GM12864 (cell line): ENCODE measurements around the gene PPP1R1A.
A peak's percentile ranks its signal among the peaks of the same experiment; 100 is the strongest.

ENCODE experiments used
- DNase-seq: peaks from one replicate; pipeline ENCODE4 v3.0.0-alpha.2; 2011; ENCODE audit warnings: low read depth
- H3K4me3 ChIP-seq: 2 replicates; pipeline ENCODE4 v1.5.1; 2011; ENCODE audit warnings: mild to moderate bottlenecking, low read depth, low read length, control low read depth
- TF ChIP-seq, protein P1 (sequence below): IDR thresholded peaks from 2 replicates; pipeline ENCODE4 v1.5.1; 2011; ENCODE audit warnings: low read depth, mild to moderate bottlenecking, moderate library complexity, low read length, control low read depth, inconsistent platforms; ENCODE audit errors: missing control alignments

PPP1R1A gene

DNA sequence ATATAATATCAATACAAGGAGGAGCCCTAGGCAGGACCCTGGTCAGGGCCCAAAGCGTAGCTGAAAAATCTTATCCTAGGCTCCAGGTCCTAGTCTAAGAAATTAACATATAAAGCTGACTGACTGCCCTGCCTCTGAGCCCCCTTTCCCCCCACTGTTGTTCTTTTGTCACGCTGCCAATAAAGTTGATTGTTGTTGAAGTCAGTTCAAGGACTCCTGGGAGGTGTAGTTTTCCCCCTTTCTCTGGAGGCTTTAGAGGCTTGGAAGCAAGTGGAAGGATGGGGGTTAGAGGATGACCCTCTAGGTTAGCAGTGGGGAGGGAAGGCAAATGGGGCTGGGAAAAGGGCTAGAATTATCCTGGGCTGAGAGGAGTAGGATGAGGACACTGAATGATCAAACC lies 3.2 kb downstream of the PPP1R1A start:
- H3K4me3 ChIP-seq: no peak overlapping the region
- TF ChIP-seq, protein P1, sequence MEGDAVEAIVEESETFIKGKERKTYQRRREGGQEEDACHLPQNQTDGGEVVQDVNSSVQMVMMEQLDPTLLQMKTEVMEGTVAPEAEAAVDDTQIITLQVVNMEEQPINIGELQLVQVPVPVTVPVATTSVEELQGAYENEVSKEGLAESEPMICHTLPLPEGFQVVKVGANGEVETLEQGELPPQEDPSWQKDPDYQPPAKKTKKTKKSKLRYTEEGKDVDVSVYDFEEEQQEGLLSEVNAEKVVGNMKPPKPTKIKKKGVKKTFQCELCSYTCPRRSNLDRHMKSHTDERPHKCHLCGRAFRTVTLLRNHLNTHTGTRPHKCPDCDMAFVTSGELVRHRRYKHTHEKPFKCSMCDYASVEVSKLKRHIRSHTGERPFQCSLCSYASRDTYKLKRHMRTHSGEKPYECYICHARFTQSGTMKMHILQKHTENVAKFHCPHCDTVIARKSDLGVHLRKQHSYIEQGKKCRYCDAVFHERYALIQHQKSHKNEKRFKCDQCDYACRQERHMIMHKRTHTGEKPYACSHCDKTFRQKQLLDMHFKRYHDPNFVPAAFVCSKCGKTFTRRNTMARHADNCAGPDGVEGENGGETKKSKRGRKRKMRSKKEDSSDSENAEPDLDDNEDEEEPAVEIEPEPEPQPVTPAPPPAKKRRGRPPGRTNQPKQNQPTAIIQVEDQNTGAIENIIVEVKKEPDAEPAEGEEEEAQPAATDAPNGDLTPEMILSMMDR: no peak
- no peak for DNase-seq

DNA sequence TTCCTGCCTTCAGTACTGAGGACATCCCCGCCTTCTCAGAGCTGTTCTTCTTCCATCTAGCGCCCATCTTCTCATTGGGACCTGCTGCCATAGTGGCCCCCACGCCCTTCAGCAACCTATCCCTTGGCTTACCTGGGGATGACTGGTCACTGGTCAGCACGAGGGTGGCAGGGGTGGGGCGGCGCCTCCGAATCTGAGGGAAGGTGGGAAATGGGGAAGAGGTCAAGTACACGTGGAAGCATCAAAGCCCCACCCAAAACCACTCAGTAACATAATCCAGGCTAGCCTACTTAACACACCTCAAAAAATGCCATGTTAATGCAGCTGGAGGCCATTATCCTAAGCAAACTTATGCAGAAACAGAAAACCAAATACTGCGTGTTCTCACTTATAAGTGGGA lies 4.3 kb downstream of the PPP1R1A start:
- TF ChIP-seq, protein P1: no peak
- no peak for DNase-seq

DNA sequence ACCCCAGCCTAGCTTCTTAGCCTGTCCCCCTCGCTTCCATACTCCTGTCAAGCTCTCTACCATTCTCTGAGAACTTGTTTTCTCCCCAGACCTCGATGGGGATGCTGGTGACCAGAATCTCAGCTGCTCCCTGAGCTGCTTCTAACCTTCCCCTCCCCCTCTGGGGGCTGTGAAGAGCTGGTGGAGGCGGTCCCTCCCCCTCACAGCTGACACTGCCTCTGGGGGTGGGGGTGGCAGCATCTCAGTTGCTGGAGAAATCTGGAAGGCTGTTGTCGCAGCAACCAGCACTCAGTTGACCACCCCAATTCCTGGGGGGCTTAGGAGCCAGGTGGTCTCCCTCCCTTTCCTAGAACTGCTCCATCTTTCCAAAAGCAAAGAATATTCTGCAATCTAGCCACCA lies 4.7 kb downstream of the PPP1R1A start:
- no peak overlapping the region for H3K4me3 ChIP-seq
- no peak for DNase-seq
- TF ChIP-seq, protein P1: no peak

More for the DNA sequence above, 4.3 kb downstream of the PPP1R1A start:
- H3K4me3 ChIP-seq: no peak overlapping the region

DNA sequence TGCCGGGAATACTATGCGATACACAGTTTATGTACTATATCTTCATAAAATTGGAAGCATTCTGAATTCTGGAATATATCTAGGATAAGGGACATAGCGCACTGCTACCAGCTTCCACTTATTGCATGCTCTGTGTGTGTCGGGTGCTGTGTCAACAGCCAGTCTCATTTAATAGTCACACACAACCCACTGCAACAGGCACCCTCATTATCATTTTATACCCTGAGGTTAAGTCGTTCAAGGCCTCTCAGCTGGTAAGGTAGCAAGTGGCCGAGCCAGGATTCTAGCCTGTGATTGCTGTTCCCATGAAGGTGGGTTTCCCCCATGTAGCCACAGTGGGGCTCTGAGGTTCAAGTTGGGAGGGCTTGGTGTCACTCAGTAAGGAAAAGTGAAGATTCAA lies 7.0 kb downstream of the PPP1R1A start:
- no peak for DNase-seq
- TF ChIP-seq, protein P1: no peak

DNA sequence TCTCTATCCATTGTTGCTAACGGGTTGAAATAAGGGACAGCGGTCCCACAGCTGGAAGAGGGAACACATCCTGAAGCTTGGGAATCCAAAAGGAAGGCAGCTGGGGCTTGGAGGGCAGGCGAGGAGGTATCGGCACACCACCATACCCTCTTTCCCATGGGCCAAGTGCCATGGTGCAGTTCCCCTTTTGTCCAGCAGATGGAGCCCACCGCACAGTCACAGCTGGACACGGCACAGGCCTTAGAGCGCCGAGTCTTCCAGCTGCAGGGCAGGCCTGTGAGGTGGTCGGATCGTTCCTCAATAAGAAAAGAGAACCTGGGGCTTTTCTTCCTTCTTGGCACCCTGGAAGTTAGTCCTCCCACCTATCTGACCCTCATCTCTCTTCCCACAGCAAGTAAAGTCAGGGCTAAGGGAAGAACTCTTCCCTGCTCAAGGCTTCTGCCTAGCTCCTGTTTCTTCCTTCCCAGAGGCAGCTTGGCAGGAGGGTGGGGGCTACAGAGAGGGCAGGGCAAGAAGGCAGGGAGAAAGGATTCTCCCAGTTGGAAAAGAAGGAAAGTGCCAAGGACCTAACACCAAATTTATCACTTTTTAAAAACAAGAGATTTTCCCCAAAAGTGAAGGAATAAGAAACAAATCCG lies 8.6 kb downstream of the PPP1R1A start:
- no peak overlapping the region for H3K4me3 ChIP-seq
- DNase-seq: peak; percentile 21
- TF ChIP-seq, protein P1: peak; percentile 100

More for the DNA sequence above, 7.0 kb downstream of the PPP1R1A start:
- no peak overlapping the region for H3K4me3 ChIP-seq

DNA sequence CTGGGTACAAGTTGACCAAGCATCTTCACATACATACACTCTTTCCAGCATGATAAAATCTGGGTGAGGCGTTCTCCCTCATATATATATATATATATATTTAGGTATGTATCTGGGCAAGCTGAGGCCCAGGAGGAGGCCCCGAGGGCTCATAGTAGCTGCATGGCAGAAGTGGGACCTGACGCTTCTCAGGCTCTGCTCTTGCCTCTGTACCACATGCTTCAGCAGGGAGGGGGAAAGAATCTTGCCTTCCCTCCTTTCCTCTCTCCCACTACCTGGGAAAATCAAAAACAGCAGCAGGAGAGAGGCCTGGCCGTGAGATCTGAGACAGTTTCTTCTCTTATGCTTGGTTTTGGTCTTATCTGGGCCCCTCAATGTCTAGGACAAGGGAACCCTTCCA lies 9.2 kb downstream of the PPP1R1A start:
- TF ChIP-seq, protein P1: no peak
- H3K4me3 ChIP-seq: no peak overlapping the region
- DNase-seq: no peak

DNA sequence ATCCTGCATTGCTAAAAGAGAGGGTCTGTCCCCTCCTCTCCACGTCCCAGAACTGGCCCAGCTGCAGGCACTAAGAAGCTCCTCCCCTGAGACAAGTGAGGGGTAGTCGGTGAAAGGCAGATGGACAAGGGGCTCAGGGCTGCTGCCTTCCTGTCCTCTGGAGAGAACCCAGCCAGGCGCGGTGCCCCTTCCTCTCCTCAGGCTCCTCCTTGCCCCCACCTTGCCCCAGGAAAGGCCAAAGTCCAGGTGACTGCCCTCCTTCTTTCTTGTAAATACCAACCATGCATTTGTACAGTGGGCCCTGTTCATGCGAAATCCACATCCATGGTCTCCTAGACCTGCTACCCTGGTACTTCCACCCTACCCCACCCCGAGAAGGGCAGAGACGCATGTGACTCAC lies 9.7 kb downstream of the PPP1R1A start:
- TF ChIP-seq, protein P1: no peak
- DNase-seq: no peak
- no peak overlapping the region for H3K4me3 ChIP-seq
